Measurements from ENCODE around the gene PPIA.

DNA sequence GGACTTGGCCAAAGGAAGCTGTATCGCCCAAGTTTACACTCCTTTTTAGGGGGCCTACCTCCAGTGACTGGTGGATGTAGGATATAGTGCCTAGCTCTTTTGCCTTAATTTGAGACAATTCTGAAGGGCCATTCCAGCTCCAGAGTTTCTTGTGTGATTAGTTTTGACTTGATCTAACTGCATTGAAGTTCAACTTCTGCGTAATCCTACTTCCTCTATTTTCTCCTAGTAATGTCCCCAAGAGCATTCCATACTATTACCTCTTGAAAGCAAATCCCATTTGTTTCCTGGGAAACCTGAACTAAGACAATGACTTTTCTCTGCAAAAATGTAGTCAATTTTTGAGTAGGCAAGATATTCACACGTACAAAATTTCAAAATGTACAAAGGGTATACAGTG lies 56.1 kb downstream of the PPIA start:
- no peak for TF ChIP-seq CTCF (IDR thresholded peaks at IDR 0.05; ENCODE audit: borderline replicate concordance, extremely low read depth, low read length, poor library complexity, severe bottlenecking)
- TF ChIP-seq EZH2 (IDR thresholded peaks at IDR 0.05; ENCODE audit: borderline replicate concordance, low read depth, low read length, severe bottlenecking) = no peak
